IMR-90 (cell line): ENCODE data around the gene SLC6A13.

Experiments
- BHLHE40 ChIP-seq: fragments of 150-350 bp; IDR thresholded peaks from 2 replicates; pipeline ENCODE4 v1.6.1; 2016; ENCODE audit warnings: mild to moderate bottlenecking, low read depth, low read length
- CHD1 ChIP-seq: IDR thresholded peaks from 2 replicates; pipeline ENCODE4 v1.6.1; 2012; ENCODE audit warnings: low read depth, low read length, improper control_type of control experiment
- CTCF ChIP-seq: conservative IDR thresholded peaks from 2 replicates; pipeline ENCODE4 v1.5.1; 2012; ENCODE audit warnings: mild to moderate bottlenecking, low read depth, low read length, improper control_type of control experiment
- ELK1 ChIP-seq: fragments of 150-350 bp; IDR thresholded peaks from 2 replicates; pipeline ENCODE4 v1.6.1; 2016; ENCODE audit warnings: low read depth, mild to moderate bottlenecking, low read length, moderate library complexity, borderline replicate concordance
- FOS ChIP-seq: fragments of 150-350 bp; IDR thresholded peaks from 2 replicates; pipeline ENCODE4 v1.6.1; 2016; ENCODE audit warnings: low read depth, low read length
- MAFK ChIP-seq: IDR thresholded peaks from 2 replicates; pipeline ENCODE4 v1.6.1; 2012; ENCODE audit warnings: low read depth, low read length, improper control_type of control experiment
- MXI1 ChIP-seq: IDR thresholded peaks from 2 replicates; pipeline ENCODE4 v1.6.1; 2012; ENCODE audit warnings: low read depth, mild to moderate bottlenecking, low read length, moderate library complexity, borderline replicate concordance
- NFE2L2 ChIP-seq: fragments of 150-350 bp; IDR thresholded peaks from 2 replicates; pipeline ENCODE4 v1.6.1; 2016; ENCODE audit warnings: low read depth, mild to moderate bottlenecking, low read length
- POLR2A ChIP-seq: IDR thresholded peaks from 2 replicates; pipeline ENCODE4 v1.6.1; 2012; ENCODE audit warnings: mild to moderate bottlenecking, low read depth, low read length
- RAD21 ChIP-seq: IDR thresholded peaks from 2 replicates; pipeline ENCODE4 v1.6.1; 2012; ENCODE audit warnings: low read length, improper control_type of control experiment
- RCOR1 ChIP-seq: IDR thresholded peaks from 2 replicates; pipeline ENCODE4 v1.6.1; 2012; ENCODE audit warnings: mild to moderate bottlenecking, low read length, improper control_type of control experiment; ENCODE audit not compliant: insufficient replicate concordance
- USF2 ChIP-seq: fragments of 150-350 bp; IDR thresholded peaks from 2 replicates; pipeline ENCODE4 v1.6.1; 2017; ENCODE audit warnings: mild to moderate bottlenecking, antibody characterized with exemption, low read length, low read depth

DNA sequence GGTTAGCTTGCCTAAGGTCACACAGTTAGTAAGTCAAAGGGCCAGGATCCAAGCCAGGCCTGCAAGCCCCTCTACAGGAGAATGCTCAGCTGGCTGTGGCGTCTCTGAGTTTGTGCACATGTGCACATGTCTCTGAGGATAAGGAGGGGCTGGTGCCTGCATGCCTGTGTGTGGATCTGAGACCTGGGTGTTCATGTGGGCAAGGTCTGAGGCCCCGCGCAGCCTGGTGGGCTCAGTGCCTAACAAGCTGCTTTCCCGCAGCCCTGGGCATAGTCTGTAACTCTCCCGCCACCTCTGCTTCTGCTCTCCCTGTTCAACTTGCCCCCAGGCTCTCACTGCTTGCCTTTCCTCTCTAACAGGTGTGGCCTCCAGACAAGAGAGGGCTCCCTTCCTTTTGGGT is 44.4 kb downstream of the SLC6A13 start:
- TF ChIP-seq CTCF = no peak
- no peak for TF ChIP-seq RAD21
- no peak for TF ChIP-seq POLR2A
- no peak for TF ChIP-seq NFE2L2
- TF ChIP-seq ELK1 = no peak
- TF ChIP-seq MXI1 = no peak
- no peak for TF ChIP-seq USF2
- no peak for TF ChIP-seq RCOR1
- no peak for TF ChIP-seq CHD1
- no peak for TF ChIP-seq BHLHE40
- TF ChIP-seq FOS = no peak
- TF ChIP-seq MAFK = no peak
